ENCODE data around the gene KLF1.

Gene KLF1

DNA sequence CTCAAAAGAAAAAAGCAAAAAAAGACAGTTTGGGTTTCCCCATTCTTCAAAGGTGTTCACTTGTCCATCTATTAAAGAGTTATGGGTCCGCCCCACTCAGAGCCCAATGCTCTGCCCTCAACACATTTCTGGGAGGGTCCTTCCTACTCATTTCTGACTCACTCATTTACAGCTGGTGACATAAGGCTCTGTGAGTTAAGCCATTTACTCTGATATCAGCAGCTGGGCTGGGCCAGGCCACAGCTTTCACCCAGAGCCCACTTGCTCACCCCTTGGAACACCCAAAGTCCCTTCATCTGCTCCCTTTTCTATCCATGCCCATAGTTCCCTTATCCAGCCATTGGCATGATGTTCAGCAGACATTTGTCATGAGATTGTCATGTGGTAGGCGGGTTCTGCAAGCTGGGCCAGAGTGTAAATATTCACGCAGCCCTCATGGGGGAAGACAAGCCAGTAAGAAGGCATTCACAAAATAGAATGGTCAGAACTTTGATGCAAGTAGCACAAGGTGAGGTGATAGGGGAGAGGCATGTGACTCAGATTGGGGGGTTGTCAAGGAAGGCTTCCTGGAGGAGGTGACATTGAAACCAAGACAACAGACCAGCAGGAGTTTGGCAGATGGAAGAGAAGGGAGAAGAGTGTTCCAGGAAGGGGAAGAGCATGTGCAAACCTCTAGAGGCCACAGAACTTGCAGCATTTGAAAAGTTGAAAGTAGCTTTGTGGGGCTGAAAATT is 42.8 kb downstream of the KLF1 start:
- TF ChIP-seq CTCF (conservative IDR thresholded peaks at IDR 0.05; ENCODE audit: low read depth, low read length): no peak
- no peak for DNase-seq (ENCODE audit: low read depth)
- H3K4me3 ChIP-seq (ENCODE audit: low read length): no peak overlapping the region

DNA sequence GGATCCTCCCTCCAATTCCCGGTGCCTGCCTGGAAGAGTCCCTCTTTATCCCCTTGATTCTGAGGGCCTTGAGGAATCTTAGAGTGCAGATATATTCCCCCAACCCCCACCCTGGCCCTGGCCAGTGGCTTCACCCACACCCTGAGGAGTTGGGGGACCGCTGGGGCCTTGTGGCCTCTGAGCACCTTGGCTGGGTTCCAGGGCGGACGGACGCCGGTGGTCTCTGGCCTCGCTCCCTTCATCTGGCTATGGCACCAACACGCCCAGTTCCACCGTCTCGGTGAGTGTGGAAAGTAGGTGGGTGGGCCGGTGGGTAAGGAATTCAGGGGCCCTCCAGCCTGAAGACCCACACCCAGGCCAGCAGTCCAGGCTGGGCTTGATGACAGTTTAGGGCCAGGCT is 43.7 kb downstream of the KLF1 start:
- no peak for DNase-seq (ENCODE audit: low read depth)
- H3K4me3 ChIP-seq (ENCODE audit: low read length): no peak overlapping the region
- TF ChIP-seq CTCF (conservative IDR thresholded peaks at IDR 0.05; ENCODE audit: low read depth, low read length): no peak

GRCh38 chr19:12842511-12842910 is 44.5 kb downstream of the KLF1 start:
- DNase-seq (ENCODE audit: low read depth): no peak
- H3K4me3 ChIP-seq (ENCODE audit: low read length): no peak overlapping the region
- TF ChIP-seq CTCF (conservative IDR thresholded peaks at IDR 0.05; ENCODE audit: low read depth, low read length): no peak

- no peak for TF ChIP-seq CTCF (conservative IDR thresholded peaks at IDR 0.05; ENCODE audit: low read depth, low read length)
- peak overlapping the region; percentile 52 for H3K4me3 ChIP-seq (ENCODE audit: low read length)
- DNase-seq (ENCODE audit: low read depth): no peak
These were observed 45.9 kb downstream of the KLF1 start for GRCh38 chr19:12841094-12841493.

DNA sequence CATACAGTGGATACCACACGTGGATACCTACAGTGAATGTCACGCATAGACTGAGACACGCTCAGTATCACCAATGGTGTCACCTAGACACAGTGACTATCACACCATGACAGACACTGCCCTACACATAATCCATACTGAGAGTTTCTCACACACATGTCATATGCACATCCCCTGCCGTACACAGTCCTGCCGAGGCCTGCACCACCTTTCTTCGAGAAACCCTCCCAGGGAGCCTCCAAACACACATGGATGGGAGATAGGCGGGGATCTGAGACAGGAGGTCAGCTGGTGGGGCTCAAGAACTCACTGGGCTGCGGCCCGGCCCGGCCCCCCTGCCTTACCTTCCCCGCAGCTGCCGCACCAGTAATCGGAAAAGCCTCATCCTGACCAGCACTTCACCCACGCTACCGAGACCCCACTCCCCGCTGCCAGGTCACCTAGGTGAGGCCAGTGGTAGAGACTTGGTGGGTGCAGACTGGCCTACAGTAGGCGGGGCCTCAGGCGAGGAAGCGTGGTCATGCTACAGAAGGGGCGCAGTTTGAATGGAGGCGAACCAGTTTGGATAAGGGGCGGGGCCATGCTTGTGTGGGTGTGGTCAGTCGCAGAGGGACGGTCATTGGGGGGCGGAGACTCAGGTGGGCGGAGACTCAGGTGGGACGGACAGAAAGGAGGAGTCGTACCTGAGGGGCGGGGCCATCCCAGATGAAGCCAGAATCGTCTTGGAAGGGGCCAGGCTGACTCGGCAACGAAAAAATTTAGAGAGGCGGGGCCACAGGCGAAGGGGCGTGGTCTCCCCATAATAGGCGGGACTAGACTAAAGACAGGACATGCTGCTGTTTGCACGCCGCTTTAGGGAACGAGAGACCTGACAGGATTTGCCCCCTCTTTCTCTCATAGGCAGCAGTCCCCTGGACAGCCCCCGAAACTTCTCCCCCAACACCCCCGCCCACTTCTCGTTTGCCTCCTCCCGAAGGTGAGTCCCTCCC is 46.6 kb downstream of the KLF1 start:
- TF ChIP-seq CTCF (conservative IDR thresholded peaks at IDR 0.05; ENCODE audit: low read depth, low read length): no peak
- peak; percentile 58 for DNase-seq (ENCODE audit: low read depth)
- peak overlapping the region; percentile 52 for H3K4me3 ChIP-seq (ENCODE audit: low read length)

DNA sequence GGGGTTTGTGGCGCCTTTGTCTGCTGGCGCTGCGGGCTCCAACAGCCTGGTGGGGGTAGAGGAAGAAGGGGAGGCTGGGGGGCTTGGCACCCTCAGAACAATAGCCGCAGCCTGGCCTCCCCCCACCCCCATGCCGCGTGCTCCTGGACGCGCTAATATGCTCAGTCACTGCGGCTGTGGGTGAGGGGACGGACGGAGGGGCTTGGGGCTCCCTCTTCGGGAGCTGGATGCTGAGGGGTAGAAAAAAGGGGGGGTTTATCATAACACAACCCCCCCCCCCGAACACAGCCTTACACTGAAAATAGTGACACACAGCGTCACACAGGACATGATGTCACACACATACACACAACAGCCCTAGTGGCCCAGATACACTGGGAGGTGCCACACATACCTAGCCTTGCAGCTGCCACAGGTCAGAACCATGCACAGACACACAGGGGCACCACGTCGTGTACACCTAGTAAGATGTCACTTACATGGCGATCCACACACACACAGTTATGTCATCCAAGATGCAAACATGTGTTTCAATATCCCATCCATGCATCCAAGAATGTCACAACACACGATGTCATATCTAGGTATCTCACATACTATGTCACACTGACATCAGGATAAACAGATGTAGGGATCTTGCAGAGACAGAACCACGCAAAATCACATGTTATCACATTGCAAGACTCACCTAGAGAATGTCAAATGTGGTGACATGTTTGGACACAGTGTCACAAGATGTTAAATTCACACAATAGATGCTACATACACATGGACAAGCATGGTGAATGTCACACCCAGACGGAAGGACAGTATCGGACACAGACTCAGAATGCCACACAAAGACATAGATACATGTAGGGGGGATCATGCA is 47.9 kb downstream of the KLF1 start:
- no peak for TF ChIP-seq CTCF (conservative IDR thresholded peaks at IDR 0.05; ENCODE audit: low read depth, low read length)
- DNase-seq (ENCODE audit: low read depth): no peak
- H3K4me3 ChIP-seq (ENCODE audit: low read length): peak overlapping the region; percentile 63

All from retinal pigment epithelial cell (primary cell).